K562 (cell line): ENCODE measurements around the gene DCAKD. TPM values are rescaled to one million over a fixed set of nuclear protein-coding genes. Genes with fewer than 3 reads are reported as not detected.

Experiments used
- BRD9 ChIP-seq: fragments of 450-650 bp; IDR thresholded peaks from 2 replicates; pipeline ENCODE4 v1.6.1; 2018; ENCODE audit warnings: low read depth; ENCODE audit not compliant: partially characterized antibody
- CHD2 ChIP-seq: IDR thresholded peaks from 2 replicates; pipeline ENCODE4 v1.6.1; 2011; ENCODE audit warnings: low read depth, low read length
- DPF2 ChIP-seq: fragments of 450-650 bp; IDR thresholded peaks from 2 replicates; pipeline ENCODE4 v1.6.1; 2016
- KAT7 ChIP-seq: sonication (generic); formaldehyde crosslinking; IDR thresholded peaks from 2 replicates; pipeline ENCODE4 v1.8.0; 2022; ENCODE audit warnings: missing genetic modification reagents, mild to moderate bottlenecking, borderline replicate concordance
- LARP7 ChIP-seq: fragments of 450-650 bp; IDR thresholded peaks from 2 replicates; pipeline ENCODE4 v1.6.1; 2016
- MTA2 ChIP-seq: fragments of 450-650 bp; IDR thresholded peaks from 2 replicates; pipeline ENCODE4 v1.6.1; 2016; ENCODE audit warnings: low read depth
- PHF20 ChIP-seq: fragments of 450-650 bp; IDR thresholded peaks from 2 replicates; pipeline ENCODE4 v1.6.1; 2018; ENCODE audit not compliant: partially characterized antibody
- SNIP1 ChIP-seq: fragments of 450-650 bp; IDR thresholded peaks from 2 replicates; pipeline ENCODE4 v1.7.1; 2017; ENCODE audit warnings: low read depth, mild to moderate bottlenecking
- polyA plus RNA-seq, 8 experiments: library from polyadenylated mRNA; depleted of rRNA in 4 of 8; stranded (reverse) in 5 of 8; unstranded in 3 of 8; fragments of >200 nt; fragmentation: Nextera tagmentation in 2 of 8; fragmentation: Illumina TruSeq in 1 of 8; extraction: Ambion mirVana in 2 of 8; extraction: Trizol in 1 of 8; gene quantifications; 2 replicates each; pipeline versions ENCODE4 v1.2.1 to v1.2.3, GENCODE V29; 2011 to 2014; ENCODE audit warnings: inconsistent platforms in 1 of 8, missing spikeins in 1 of 8
- total RNA-seq, 7 experiments: library from RNA; depleted of rRNA in 6 of 7; stranded (reverse); fragments of >200 nt in 6 of 7; fragmentation: Illumina TruSeq in 2 of 7; extraction: Trizol in 2 of 7; gene quantifications; 2 replicates each; pipeline versions ENCODE4 v1.2.1 to v1.2.3, GENCODE V29; 2011 to 2021; ENCODE audit warnings: low replicate concordance in 1 of 7
- TF ChIP-seq, protein P1 (sequence below): fragments of 250-450 bp; sonication (Bioruptor Pico); IDR thresholded peaks from 2 replicates; pipeline ENCODE4 v1.4.0; 2020
- TF ChIP-seq, protein P2 (sequence below): fragments of 450-650 bp; formaldehyde crosslinking; IDR thresholded peaks from 2 replicates; pipeline ENCODE4 v1.4.0; 2022; ENCODE audit warnings: missing genetic modification characterization
- TF ChIP-seq, protein P3 (sequence below): fragments of 450-650 bp; IDR thresholded peaks from 2 replicates; pipeline ENCODE4 v1.6.1; 2016; ENCODE audit warnings: mild to moderate bottlenecking, moderate library complexity

The DCAKD gene
- total and polyA plus RNA-seq, 9 of the 15 experiments (the other 6 are each of a cell fraction or from before 2014, with no cell fraction given), result 7.9 to 35.5 (median 21.4) TPM

DNA sequence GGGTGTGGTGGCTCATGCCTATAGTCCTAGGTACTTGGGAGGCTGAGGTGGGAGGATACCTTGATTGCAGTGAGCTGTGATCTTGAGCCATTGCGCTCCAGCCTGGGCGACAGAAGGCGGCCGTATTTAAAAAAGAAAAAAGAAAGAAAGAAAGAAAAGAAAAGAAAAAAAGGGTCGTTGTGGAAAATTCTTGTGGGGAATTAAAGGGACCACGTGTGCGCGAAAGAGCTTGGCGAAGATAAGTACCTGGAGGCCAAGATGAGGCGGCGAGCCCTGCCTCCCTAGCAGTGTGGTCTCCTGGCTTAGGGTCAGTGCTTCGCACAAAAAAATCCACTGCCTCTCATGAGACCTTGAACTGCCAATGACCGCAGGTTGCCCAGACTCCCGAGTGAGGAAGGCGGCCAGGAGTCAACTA lies 9.0 kb upstream of the DCAKD start (continued):
- TF ChIP-seq SNIP1 (0 out of 2 replicates have a peak, but pooled peaks have one; percentile 11), KAT7 (CRISPR knock-in tag) (no peak), BRD9 (peak; percentile 60), LARP7 (peak; percentile 56; the same call in 1 of the 2 replicates), CHD2 (no peak), DPF2 (peak; percentile 45; the same call in 1 of the 2 replicates), MTA2 (0 out of 2 replicates have a peak, but pooled peaks have one; percentile 19), PHF20 (peak; percentile 47)
- TF ChIP-seq, protein P1, sequence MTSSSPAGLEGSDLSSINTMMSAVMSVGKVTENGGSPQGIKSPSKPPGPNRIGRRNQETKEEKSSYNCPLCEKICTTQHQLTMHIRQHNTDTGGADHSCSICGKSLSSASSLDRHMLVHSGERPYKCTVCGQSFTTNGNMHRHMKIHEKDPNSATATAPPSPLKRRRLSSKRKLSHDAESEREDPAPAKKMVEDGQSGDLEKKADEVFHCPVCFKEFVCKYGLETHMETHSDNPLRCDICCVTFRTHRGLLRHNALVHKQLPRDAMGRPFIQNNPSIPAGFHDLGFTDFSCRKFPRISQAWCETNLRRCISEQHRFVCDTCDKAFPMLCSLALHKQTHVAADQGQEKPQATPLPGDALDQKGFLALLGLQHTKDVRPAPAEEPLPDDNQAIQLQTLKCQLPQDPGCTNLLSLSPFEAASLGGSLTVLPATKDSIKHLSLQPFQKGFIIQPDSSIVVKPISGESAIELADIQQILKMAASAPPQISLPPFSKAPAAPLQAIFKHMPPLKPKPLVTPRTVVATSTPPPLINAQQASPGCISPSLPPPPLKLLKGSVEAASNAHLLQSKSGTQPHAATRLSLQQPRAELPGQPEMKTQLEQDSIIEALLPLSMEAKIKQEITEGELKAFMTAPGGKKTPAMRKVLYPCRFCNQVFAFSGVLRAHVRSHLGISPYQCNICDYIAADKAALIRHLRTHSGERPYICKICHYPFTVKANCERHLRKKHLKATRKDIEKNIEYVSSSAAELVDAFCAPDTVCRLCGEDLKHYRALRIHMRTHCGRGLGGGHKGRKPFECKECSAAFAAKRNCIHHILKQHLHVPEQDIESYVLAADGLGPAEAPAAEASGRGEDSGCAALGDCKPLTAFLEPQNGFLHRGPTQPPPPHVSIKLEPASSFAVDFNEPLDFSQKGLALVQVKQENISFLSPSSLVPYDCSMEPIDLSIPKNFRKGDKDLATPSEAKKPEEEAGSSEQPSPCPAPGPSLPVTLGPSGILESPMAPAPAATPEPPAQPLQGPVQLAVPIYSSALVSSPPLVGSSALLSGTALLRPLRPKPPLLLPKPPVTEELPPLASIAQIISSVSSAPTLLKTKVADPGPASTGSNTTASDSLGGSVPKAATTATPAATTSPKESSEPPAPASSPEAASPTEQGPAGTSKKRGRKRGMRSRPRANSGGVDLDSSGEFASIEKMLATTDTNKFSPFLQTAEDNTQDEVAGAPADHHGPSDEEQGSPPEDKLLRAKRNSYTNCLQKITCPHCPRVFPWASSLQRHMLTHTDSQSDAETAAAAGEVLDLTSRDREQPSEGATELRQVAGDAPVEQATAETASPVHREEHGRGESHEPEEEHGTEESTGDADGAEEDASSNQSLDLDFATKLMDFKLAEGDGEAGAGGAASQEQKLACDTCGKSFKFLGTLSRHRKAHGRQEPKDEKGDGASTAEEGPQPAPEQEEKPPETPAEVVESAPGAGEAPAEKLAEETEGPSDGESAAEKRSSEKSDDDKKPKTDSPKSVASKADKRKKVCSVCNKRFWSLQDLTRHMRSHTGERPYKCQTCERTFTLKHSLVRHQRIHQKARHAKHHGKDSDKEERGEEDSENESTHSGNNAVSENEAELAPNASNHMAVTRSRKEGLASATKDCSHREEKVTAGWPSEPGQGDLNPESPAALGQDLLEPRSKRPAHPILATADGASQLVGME (CRISPR knock-in tag), result peak; percentile 43; the same call in 1 of the 2 replicates
- TF ChIP-seq, protein P2, sequence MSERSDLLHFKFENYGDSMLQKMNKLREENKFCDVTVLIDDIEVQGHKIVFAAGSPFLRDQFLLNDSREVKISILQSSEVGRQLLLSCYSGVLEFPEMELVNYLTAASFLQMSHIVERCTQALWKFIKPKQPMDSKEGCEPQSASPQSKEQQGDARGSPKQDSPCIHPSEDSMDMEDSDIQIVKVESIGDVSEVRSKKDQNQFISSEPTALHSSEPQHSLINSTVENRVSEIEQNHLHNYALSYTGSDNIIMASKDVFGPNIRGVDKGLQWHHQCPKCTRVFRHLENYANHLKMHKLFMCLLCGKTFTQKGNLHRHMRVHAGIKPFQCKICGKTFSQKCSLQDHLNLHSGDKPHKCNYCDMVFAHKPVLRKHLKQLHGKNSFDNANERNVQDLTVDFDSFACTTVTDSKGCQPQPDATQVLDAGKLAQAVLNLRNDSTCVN, result peak; percentile 59; the same call in 1 of the 2 replicates
- TF ChIP-seq, protein P3, sequence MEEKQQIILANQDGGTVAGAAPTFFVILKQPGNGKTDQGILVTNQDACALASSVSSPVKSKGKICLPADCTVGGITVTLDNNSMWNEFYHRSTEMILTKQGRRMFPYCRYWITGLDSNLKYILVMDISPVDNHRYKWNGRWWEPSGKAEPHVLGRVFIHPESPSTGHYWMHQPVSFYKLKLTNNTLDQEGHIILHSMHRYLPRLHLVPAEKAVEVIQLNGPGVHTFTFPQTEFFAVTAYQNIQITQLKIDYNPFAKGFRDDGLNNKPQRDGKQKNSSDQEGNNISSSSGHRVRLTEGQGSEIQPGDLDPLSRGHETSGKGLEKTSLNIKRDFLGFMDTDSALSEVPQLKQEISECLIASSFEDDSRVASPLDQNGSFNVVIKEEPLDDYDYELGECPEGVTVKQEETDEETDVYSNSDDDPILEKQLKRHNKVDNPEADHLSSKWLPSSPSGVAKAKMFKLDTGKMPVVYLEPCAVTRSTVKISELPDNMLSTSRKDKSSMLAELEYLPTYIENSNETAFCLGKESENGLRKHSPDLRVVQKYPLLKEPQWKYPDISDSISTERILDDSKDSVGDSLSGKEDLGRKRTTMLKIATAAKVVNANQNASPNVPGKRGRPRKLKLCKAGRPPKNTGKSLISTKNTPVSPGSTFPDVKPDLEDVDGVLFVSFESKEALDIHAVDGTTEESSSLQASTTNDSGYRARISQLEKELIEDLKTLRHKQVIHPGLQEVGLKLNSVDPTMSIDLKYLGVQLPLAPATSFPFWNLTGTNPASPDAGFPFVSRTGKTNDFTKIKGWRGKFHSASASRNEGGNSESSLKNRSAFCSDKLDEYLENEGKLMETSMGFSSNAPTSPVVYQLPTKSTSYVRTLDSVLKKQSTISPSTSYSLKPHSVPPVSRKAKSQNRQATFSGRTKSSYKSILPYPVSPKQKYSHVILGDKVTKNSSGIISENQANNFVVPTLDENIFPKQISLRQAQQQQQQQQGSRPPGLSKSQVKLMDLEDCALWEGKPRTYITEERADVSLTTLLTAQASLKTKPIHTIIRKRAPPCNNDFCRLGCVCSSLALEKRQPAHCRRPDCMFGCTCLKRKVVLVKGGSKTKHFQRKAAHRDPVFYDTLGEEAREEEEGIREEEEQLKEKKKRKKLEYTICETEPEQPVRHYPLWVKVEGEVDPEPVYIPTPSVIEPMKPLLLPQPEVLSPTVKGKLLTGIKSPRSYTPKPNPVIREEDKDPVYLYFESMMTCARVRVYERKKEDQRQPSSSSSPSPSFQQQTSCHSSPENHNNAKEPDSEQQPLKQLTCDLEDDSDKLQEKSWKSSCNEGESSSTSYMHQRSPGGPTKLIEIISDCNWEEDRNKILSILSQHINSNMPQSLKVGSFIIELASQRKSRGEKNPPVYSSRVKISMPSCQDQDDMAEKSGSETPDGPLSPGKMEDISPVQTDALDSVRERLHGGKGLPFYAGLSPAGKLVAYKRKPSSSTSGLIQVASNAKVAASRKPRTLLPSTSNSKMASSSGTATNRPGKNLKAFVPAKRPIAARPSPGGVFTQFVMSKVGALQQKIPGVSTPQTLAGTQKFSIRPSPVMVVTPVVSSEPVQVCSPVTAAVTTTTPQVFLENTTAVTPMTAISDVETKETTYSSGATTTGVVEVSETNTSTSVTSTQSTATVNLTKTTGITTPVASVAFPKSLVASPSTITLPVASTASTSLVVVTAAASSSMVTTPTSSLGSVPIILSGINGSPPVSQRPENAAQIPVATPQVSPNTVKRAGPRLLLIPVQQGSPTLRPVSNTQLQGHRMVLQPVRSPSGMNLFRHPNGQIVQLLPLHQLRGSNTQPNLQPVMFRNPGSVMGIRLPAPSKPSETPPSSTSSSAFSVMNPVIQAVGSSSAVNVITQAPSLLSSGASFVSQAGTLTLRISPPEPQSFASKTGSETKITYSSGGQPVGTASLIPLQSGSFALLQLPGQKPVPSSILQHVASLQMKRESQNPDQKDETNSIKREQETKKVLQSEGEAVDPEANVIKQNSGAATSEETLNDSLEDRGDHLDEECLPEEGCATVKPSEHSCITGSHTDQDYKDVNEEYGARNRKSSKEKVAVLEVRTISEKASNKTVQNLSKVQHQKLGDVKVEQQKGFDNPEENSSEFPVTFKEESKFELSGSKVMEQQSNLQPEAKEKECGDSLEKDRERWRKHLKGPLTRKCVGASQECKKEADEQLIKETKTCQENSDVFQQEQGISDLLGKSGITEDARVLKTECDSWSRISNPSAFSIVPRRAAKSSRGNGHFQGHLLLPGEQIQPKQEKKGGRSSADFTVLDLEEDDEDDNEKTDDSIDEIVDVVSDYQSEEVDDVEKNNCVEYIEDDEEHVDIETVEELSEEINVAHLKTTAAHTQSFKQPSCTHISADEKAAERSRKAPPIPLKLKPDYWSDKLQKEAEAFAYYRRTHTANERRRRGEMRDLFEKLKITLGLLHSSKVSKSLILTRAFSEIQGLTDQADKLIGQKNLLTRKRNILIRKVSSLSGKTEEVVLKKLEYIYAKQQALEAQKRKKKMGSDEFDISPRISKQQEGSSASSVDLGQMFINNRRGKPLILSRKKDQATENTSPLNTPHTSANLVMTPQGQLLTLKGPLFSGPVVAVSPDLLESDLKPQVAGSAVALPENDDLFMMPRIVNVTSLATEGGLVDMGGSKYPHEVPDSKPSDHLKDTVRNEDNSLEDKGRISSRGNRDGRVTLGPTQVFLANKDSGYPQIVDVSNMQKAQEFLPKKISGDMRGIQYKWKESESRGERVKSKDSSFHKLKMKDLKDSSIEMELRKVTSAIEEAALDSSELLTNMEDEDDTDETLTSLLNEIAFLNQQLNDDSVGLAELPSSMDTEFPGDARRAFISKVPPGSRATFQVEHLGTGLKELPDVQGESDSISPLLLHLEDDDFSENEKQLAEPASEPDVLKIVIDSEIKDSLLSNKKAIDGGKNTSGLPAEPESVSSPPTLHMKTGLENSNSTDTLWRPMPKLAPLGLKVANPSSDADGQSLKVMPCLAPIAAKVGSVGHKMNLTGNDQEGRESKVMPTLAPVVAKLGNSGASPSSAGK, result peak; percentile 34; the same call in 1 of the 2 replicates
